Stimulated activated CD4-positive, alpha-beta T cell treated with anti-CD3 and anti-CD28 coated beads, Interleukin-15, amount 100 ng/mL, for 24 hours (primary cell): ENCODE measurements around the gene RBM18.

Source experiments
- DNase-seq: peaks from one replicate; pipeline ENCODE4 v3.0.0-alpha.2; 2020

RBM18 gene

GRCh38 chr9:122264360-122265148 lies at the start of gene RBM18, which contains the start of gene MRRF:
Gene RBM18 (minus strand): TSS chr9:122264840. CDS start chr9:122261492, 3,348 bp downstream.
Gene MRRF (plus strand): TSS chr9:122264882. CDS start chr9:122270892, 6,010 bp downstream.
- DNase-seq = peak; percentile 93

- DNase-seq = no peak
Measured at GRCh38 chr9:122314165-122314564, 49.5 kb upstream of the RBM18 start.

- DNase-seq = no peak
Measured at GRCh38 chr9:122309861-122310260, 45.2 kb upstream of the RBM18 start.

GRCh38 chr9:122307925-122308324 lies 43.3 kb upstream of the RBM18 start:
- no peak for DNase-seq

- no peak for DNase-seq
Measured at GRCh38 chr9:122307061-122307460, 42.4 kb upstream of the RBM18 start.

- no peak for DNase-seq
Measured at GRCh38 chr9:122302237-122303093, 37.8 kb upstream of the RBM18 start.

- DNase-seq = no peak
Measured at GRCh38 chr9:122297512-122297911, 32.9 kb upstream of the RBM18 start.

GRCh38 chr9:122294531-122294930 lies 29.9 kb upstream of the RBM18 start:
- no peak for DNase-seq

GRCh38 chr9:122291458-122291857 lies 26.8 kb upstream of the RBM18 start:
- no peak for DNase-seq

GRCh38 chr9:122287214-122287720 lies 22.6 kb upstream of the RBM18 start:
- no peak for DNase-seq

- no peak for DNase-seq
Measured at GRCh38 chr9:122286764-122287163, 22.1 kb upstream of the RBM18 start.

GRCh38 chr9:122281368-122281767 lies 16.7 kb upstream of the RBM18 start:
- no peak for DNase-seq

- no peak for DNase-seq
Measured at GRCh38 chr9:122277285-122277897, 12.8 kb upstream of the RBM18 start.

- DNase-seq = no peak
Measured at GRCh38 chr9:122276096-122276495, 11.5 kb upstream of the RBM18 start.

GRCh38 chr9:122274055-122274454 lies 9.4 kb upstream of the RBM18 start:
- DNase-seq = no peak

GRCh38 chr9:122268041-122268814 lies 3.6 kb upstream of the RBM18 start:
- no peak for DNase-seq

- DNase-seq = no peak
Measured at GRCh38 chr9:122265149-122265915, 692 bp upstream of the RBM18 start.

GRCh38 chr9:122263699-122264349 lies 816 bp downstream of the RBM18 start:
- DNase-seq = no peak

GRCh38 chr9:122262073-122262472 lies 2.6 kb downstream of the RBM18 start:
- DNase-seq = no peak

GRCh38 chr9:122261469-122261881 lies 3.2 kb downstream of the RBM18 start:
- no peak for DNase-seq

- no peak for DNase-seq
Measured at GRCh38 chr9:122258886-122259415, 5.7 kb downstream of the RBM18 start.
